Smooth muscle cell (in vitro differentiated cells): ENCODE measurements around the gene NTM. TPM values are rescaled to one million over a fixed set of nuclear protein-coding genes. Genes with fewer than 3 reads are reported as not detected.

Experiments
- DNase-seq: peaks from one replicate; lab custom pipeline; 2025; ENCODE audit not compliant: unreplicated experiment; lab: John Stamatoyannopoulos, UW
- H2AFZ ChIP-seq: fragments of 200-600 bp; sonication (generic); 2 replicates; pipeline ENCODE4 v1.6.0; 2016; ENCODE audit warnings: antibody characterized with exemption, low read depth, mild to moderate bottlenecking
- H3F3A ChIP-seq: fragments of 200-600 bp; sonication (generic); 2 replicates; pipeline ENCODE4 v1.6.0; 2017; ENCODE audit warnings: antibody characterized with exemption, low read depth
- H3K27ac ChIP-seq: fragments of 200-600 bp; sonication (generic); 2 replicates; pipeline ENCODE4 v1.5.1; 2016; ENCODE audit warnings: low read depth, mild to moderate bottlenecking
- H3K27me3 ChIP-seq: fragments of 200-600 bp; sonication (generic); 2 replicates; pipeline ENCODE4 v1.6.1; 2016; ENCODE audit warnings: low read depth, mild to moderate bottlenecking
- H3K36me3 ChIP-seq: fragments of 200-600 bp; sonication (generic); 2 replicates; pipeline ENCODE4 v1.5.1; 2016; ENCODE audit warnings: low read depth
- H3K4me1 ChIP-seq: fragments of 200-600 bp; sonication (generic); 2 replicates; pipeline ENCODE4 v1.5.1; 2016; ENCODE audit warnings: low read depth
- H3K4me2 ChIP-seq: fragments of 200-600 bp; sonication (generic); 2 replicates; pipeline ENCODE4 v1.6.0; 2016; ENCODE audit warnings: mild to moderate bottlenecking
- H3K4me3 ChIP-seq: fragments of 200-600 bp; sonication (generic); 2 replicates; pipeline ENCODE4 v1.5.1; 2016; ENCODE audit warnings: mild to moderate bottlenecking
- H3K79me2 ChIP-seq: fragments of 200-600 bp; sonication (generic); 2 replicates; pipeline ENCODE4 v1.6.0; 2016; ENCODE audit warnings: low read depth, mild to moderate bottlenecking
- H3K9ac ChIP-seq: fragments of 200-600 bp; sonication (generic); 2 replicates; pipeline ENCODE4 v1.6.0; 2016; ENCODE audit warnings: low read depth
- H3K9me3 ChIP-seq: fragments of 200-600 bp; sonication (generic); replicated peaks from 2 replicates; pipeline ENCODE4 v1.5.1; 2016; ENCODE audit warnings: low read depth
- H4K20me1 ChIP-seq: fragments of 200-600 bp; sonication (generic); 2 replicates; pipeline ENCODE4 v1.6.0; 2016; ENCODE audit warnings: low read depth
- CTCF ChIP-seq: fragments of 200-600 bp; sonication (generic); IDR thresholded peaks from 2 replicates; pipeline ENCODE4 v1.5.1; 2017; ENCODE audit warnings: borderline replicate concordance, mild to moderate bottlenecking, antibody characterized with exemption; ENCODE audit not compliant: insufficient read depth, poor library complexity, severe bottlenecking
- WGBS: methylation state at CpG from one replicate; pipeline ENCODE4 v1.1.7; 2016; ENCODE audit warnings: low lambda C conversion rate; 5-methylcytosine and 5-hydroxymethylcytosine counted together
- polyA plus RNA-seq: library from polyadenylated mRNA; unstranded; fragments of >200 nt; fragmentation: Nextera tagmentation; extraction: Ambion mirVana; gene quantifications from 2 replicates; pipeline ENCODE4 v1.2.1, GENCODE V29; 2016
- total RNA-seq: library from RNA; depleted of rRNA; stranded (reverse); fragments of >200 nt; gene quantifications from 2 replicates; pipeline ENCODE4 v1.2.3, GENCODE V29; 2014

The NTM gene
- total and polyA plus RNA-seq, 2 experiments from 2014 or later = 68.9 to 123 TPM

DNA sequence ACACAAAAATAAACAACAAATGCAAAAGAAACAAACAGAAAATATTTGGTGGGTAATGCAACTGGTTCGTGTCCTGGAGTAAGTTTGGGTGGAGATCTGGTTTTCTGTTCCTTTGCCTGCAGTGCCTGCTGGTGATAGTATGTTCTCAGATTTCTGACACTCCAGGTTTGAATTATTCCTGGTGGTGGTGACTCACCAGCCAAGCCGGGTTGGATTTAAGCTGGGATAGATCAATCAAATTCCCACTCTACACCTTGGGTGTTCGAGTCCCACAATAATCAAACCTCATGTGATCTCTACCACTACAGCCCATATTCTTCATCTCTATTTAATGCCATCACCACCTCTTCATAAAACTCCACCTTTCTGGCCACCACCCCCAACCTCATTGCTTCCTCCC, 421.8 kb downstream of the NTM start:
- H3K27me3 ChIP-seq = peaks cover 35% of the 10 kb centered on the region
- no peak overlapping the region for H3K9ac ChIP-seq
- no peak for DNase-seq
- WGBS = 58% methylated on average over 3 of the region's 3 CpGs
- H3K9me3 ChIP-seq = no peaks in the 10 kb centered on the region
- no peak for TF ChIP-seq CTCF
- no peak overlapping the region for H3K27ac ChIP-seq
- H4K20me1 ChIP-seq = no peaks in the 10 kb centered on the region
- H3K4me1 ChIP-seq = no peaks in the 10 kb centered on the region
- H3K4me3 ChIP-seq = no peak overlapping the region
- H2AFZ ChIP-seq = no peak overlapping the region
- no peak overlapping the region for H3K4me2 ChIP-seq
- H3K36me3 ChIP-seq = no peaks in the 10 kb centered on the region
- H3K79me2 ChIP-seq = no peaks in the 10 kb centered on the region
- no peaks in the 10 kb centered on the region for H3F3A ChIP-seq

- no peak overlapping the region for H3K4me3 ChIP-seq
- no peak for DNase-seq
- no peak for TF ChIP-seq CTCF
- no peak overlapping the region for H3K27ac ChIP-seq
- no peaks in the 10 kb centered on the region for H3K9me3 ChIP-seq
- no peak overlapping the region for H2AFZ ChIP-seq
- peaks cover 60% of the 10 kb centered on the region for H3K27me3 ChIP-seq
- no peaks in the 10 kb centered on the region for H4K20me1 ChIP-seq
- no peaks in the 10 kb centered on the region for H3K36me3 ChIP-seq
- H3K4me2 ChIP-seq = no peak overlapping the region
- no peaks in the 10 kb centered on the region for H3F3A ChIP-seq
- H3K79me2 ChIP-seq = no peaks in the 10 kb centered on the region
- H3K9ac ChIP-seq = no peak overlapping the region
- 89% methylated on average over 7 of the region's 7 CpGs for WGBS
- H3K4me1 ChIP-seq = no peaks in the 10 kb centered on the region
Observed at GRCh38 chr11:131796089-131796488, 425.7 kb downstream of the NTM start.

GRCh38 chr11:131796541-131796940, 426.1 kb downstream of the NTM start:
- H3K9me3 ChIP-seq = no peaks in the 10 kb centered on the region
- no peaks in the 10 kb centered on the region for H3K4me1 ChIP-seq
- no peak for TF ChIP-seq CTCF
- H2AFZ ChIP-seq = no peak overlapping the region
- no peak overlapping the region for H3K9ac ChIP-seq
- H3K4me3 ChIP-seq = no peak overlapping the region
- 86% methylated on average over 5 of the region's 5 CpGs for WGBS
- H3K79me2 ChIP-seq = no peaks in the 10 kb centered on the region
- no peak overlapping the region for H3K27ac ChIP-seq
- no peaks in the 10 kb centered on the region for H4K20me1 ChIP-seq
- H3K27me3 ChIP-seq = peaks cover 64% of the 10 kb centered on the region
- no peaks in the 10 kb centered on the region for H3K36me3 ChIP-seq
- H3F3A ChIP-seq = no peaks in the 10 kb centered on the region
- no peak overlapping the region for H3K4me2 ChIP-seq
- DNase-seq = no peak

GRCh38 chr11:131800452-131800851, 430.0 kb downstream of the NTM start:
- Histone ChIP-seq H3K79me2 (no peaks in the 10 kb centered on the region), H3K4me1 (peaks cover 11% of the 10 kb centered on the region), H3K27me3 (peaks cover 91% of the 10 kb centered on the region), H3F3A (no peaks in the 10 kb centered on the region), H3K9ac (no peak overlapping the region), H3K36me3 (no peaks in the 10 kb centered on the region), H3K27ac (no peak overlapping the region), H4K20me1 (no peaks in the 10 kb centered on the region), H2AFZ (no peak overlapping the region), H3K9me3 (no peaks in the 10 kb centered on the region), H3K4me2 (no peak overlapping the region), H3K4me3 (no peak overlapping the region)
- no peak for DNase-seq
- WGBS = 98% methylated on average over 2 of the region's 2 CpGs
- TF ChIP-seq CTCF = no peak
